ENCODE data around the gene KLF15. TPM values are rescaled to one million over a fixed set of nuclear protein-coding genes. Genes with fewer than 3 reads are reported as not detected.

The KLF15 gene
- polyA plus RNA-seq, 2 donors: 5.0 to 8.2 TPM

GRCh38 chr3:126344380-126345041 lies 12.7 kb downstream of the KLF15 start:
- Histone ChIP-seq H3K36me3 (ENCODE audit: control insufficient read depth in 2 of 2, insufficient read depth in 2 of 2, low read length in 1 of 2) (peaks cover 0 to 6% of the 10 kb centered on the region in 2 donors), H3K27ac (ENCODE audit: low read depth in 2 of 2, low read length in 1 of 2) (no peak overlapping the region), H3K4me3 (ENCODE audit: low read depth in 1 of 2, low read length in 2 of 2) (no peak overlapping the region), H3K4me1 (ENCODE audit: control insufficient read depth in 2 of 2, insufficient read depth in 2 of 2, low read length in 1 of 2) (peaks cover 3 to 6% of the 10 kb centered on the region in 2 donors), H3K9me3 (ENCODE audit: control insufficient read depth in 2 of 2, insufficient read depth in 1 of 2, low read depth in 1 of 2, low read length in 1 of 2) (no peaks in the 10 kb centered on the region), H3K27me3 (ENCODE audit: control insufficient read depth in 1 of 2, insufficient read depth in 2 of 2, low read length in 2 of 2) (no peaks in the 10 kb centered on the region)
- 91% methylated on average over 9 of the region's 9 CpGs for WGBS, 2 donors

GRCh38 chr3:126343649-126344035 lies 13.6 kb downstream of the KLF15 start:
- peaks cover 0 to 6% of the 10 kb centered on the region in 2 donors for H3K36me3 ChIP-seq (ENCODE audit: control insufficient read depth in 2 of 2, insufficient read depth in 2 of 2, low read length in 1 of 2)
- H3K4me3 ChIP-seq (ENCODE audit: low read depth in 1 of 2, low read length in 2 of 2): no peak overlapping the region
- WGBS, 2 donors: 91 to 94% methylated on average over 32 of the region's 32 CpGs
- H3K27me3 ChIP-seq (ENCODE audit: control insufficient read depth in 1 of 2, insufficient read depth in 2 of 2, low read length in 2 of 2): no peaks in the 10 kb centered on the region
- H3K9me3 ChIP-seq (ENCODE audit: control insufficient read depth in 2 of 2, insufficient read depth in 1 of 2, low read depth in 1 of 2, low read length in 1 of 2): no peaks in the 10 kb centered on the region
- no peak overlapping the region for H3K27ac ChIP-seq (ENCODE audit: low read depth in 2 of 2, low read length in 1 of 2)
- H3K4me1 ChIP-seq (ENCODE audit: control insufficient read depth in 2 of 2, insufficient read depth in 2 of 2, low read length in 1 of 2): peaks cover 3 to 6% of the 10 kb centered on the region in 2 donors

GRCh38 chr3:126342991-126343648 lies 14.1 kb downstream of the KLF15 start:
- Histone ChIP-seq H3K27ac (ENCODE audit: low read depth in 2 of 2, low read length in 1 of 2) (no peak overlapping the region), H3K27me3 (ENCODE audit: control insufficient read depth in 1 of 2, insufficient read depth in 2 of 2, low read length in 2 of 2) (no peaks in the 10 kb centered on the region), H3K4me3 (ENCODE audit: low read depth in 1 of 2, low read length in 2 of 2) (no peak overlapping the region), H3K4me1 (ENCODE audit: control insufficient read depth in 2 of 2, insufficient read depth in 2 of 2, low read length in 1 of 2) (peaks cover 3 to 6% of the 10 kb centered on the region in 2 donors), H3K36me3 (ENCODE audit: control insufficient read depth in 2 of 2, insufficient read depth in 2 of 2, low read length in 1 of 2) (peaks cover 0 to 6% of the 10 kb centered on the region in 2 donors), H3K9me3 (ENCODE audit: control insufficient read depth in 2 of 2, insufficient read depth in 1 of 2, low read depth in 1 of 2, low read length in 1 of 2) (no peaks in the 10 kb centered on the region)
- 72 to 80% methylated on average over 17 to 20 of the region's 20 CpGs for WGBS, 2 donors

- H3K4me1 ChIP-seq (ENCODE audit: control insufficient read depth in 2 of 2, insufficient read depth in 2 of 2, low read length in 1 of 2): peaks cover 3 to 6% of the 10 kb centered on the region in 2 donors
- H3K9me3 ChIP-seq (ENCODE audit: control insufficient read depth in 2 of 2, insufficient read depth in 1 of 2, low read depth in 1 of 2, low read length in 1 of 2): no peaks in the 10 kb centered on the region
- 89% methylated on average over 9 of the region's 9 CpGs for WGBS, 2 donors
- H3K36me3 ChIP-seq (ENCODE audit: control insufficient read depth in 2 of 2, insufficient read depth in 2 of 2, low read length in 1 of 2): peaks cover 0 to 6% of the 10 kb centered on the region in 2 donors
- H3K4me3 ChIP-seq (ENCODE audit: low read depth in 1 of 2, low read length in 2 of 2): no peak overlapping the region
- no peaks in the 10 kb centered on the region for H3K27me3 ChIP-seq (ENCODE audit: control insufficient read depth in 1 of 2, insufficient read depth in 2 of 2, low read length in 2 of 2)
- no peak overlapping the region for H3K27ac ChIP-seq (ENCODE audit: low read depth in 2 of 2, low read length in 1 of 2)
Measured at GRCh38 chr3:126342211-126342610, 15.0 kb downstream of the KLF15 start.

- Histone ChIP-seq H3K36me3 (ENCODE audit: control insufficient read depth in 2 of 2, insufficient read depth in 2 of 2, low read length in 1 of 2) (peaks cover 0 to 6% of the 10 kb centered on the region in 2 donors), H3K4me1 (ENCODE audit: control insufficient read depth in 2 of 2, insufficient read depth in 2 of 2, low read length in 1 of 2) (peaks cover 3 to 6% of the 10 kb centered on the region in 2 donors), H3K27ac (ENCODE audit: low read depth in 2 of 2, low read length in 1 of 2) (no peak overlapping the region), H3K4me3 (ENCODE audit: low read depth in 1 of 2, low read length in 2 of 2) (no peak overlapping the region), H3K9me3 (ENCODE audit: control insufficient read depth in 2 of 2, insufficient read depth in 1 of 2, low read depth in 1 of 2, low read length in 1 of 2) (no peaks in the 10 kb centered on the region), H3K27me3 (ENCODE audit: control insufficient read depth in 1 of 2, insufficient read depth in 2 of 2, low read length in 2 of 2) (no peaks in the 10 kb centered on the region)
- 86 to 90% methylated on average over 7 of the region's 7 CpGs for WGBS, 2 donors
Measured at GRCh38 chr3:126341755-126342150, 15.5 kb downstream of the KLF15 start.

GRCh38 chr3:126340943-126341754 lies 16.1 kb downstream of the KLF15 start:
- 87% methylated on average over 19 of the region's 19 CpGs for WGBS, 2 donors
- H3K36me3 ChIP-seq (ENCODE audit: control insufficient read depth in 2 of 2, insufficient read depth in 2 of 2, low read length in 1 of 2): peaks cover 0 to 4% of the 10 kb centered on the region in 2 donors
- H3K4me1 ChIP-seq (ENCODE audit: control insufficient read depth in 2 of 2, insufficient read depth in 2 of 2, low read length in 1 of 2): peaks cover 3 to 6% of the 10 kb centered on the region in 2 donors
- H3K4me3 ChIP-seq (ENCODE audit: low read depth in 1 of 2, low read length in 2 of 2): no peak overlapping the region
- H3K27me3 ChIP-seq (ENCODE audit: control insufficient read depth in 1 of 2, insufficient read depth in 2 of 2, low read length in 2 of 2): no peaks in the 10 kb centered on the region
- no peaks in the 10 kb centered on the region for H3K9me3 ChIP-seq (ENCODE audit: control insufficient read depth in 2 of 2, insufficient read depth in 1 of 2, low read depth in 1 of 2, low read length in 1 of 2)
- no peak overlapping the region for H3K27ac ChIP-seq (ENCODE audit: low read depth in 2 of 2, low read length in 1 of 2)

- WGBS, 2 donors: 76 to 78% methylated on average over 3 of the region's 3 CpGs
- H3K9me3 ChIP-seq (ENCODE audit: control insufficient read depth in 2 of 2, insufficient read depth in 1 of 2, low read depth in 1 of 2, low read length in 1 of 2): no peaks in the 10 kb centered on the region
- no peak overlapping the region for H3K27ac ChIP-seq (ENCODE audit: low read depth in 2 of 2, low read length in 1 of 2)
- H3K4me1 ChIP-seq (ENCODE audit: control insufficient read depth in 2 of 2, insufficient read depth in 2 of 2, low read length in 1 of 2): peaks cover 3 to 6% of the 10 kb centered on the region in 2 donors
- H3K36me3 ChIP-seq (ENCODE audit: control insufficient read depth in 2 of 2, insufficient read depth in 2 of 2, low read length in 1 of 2): peaks cover 0 to 2% of the 10 kb centered on the region in 2 donors
- H3K4me3 ChIP-seq (ENCODE audit: low read depth in 1 of 2, low read length in 2 of 2): no peak overlapping the region
- H3K27me3 ChIP-seq (ENCODE audit: control insufficient read depth in 1 of 2, insufficient read depth in 2 of 2, low read length in 2 of 2): no peaks in the 10 kb centered on the region
Measured at GRCh38 chr3:126340596-126340942, 16.6 kb downstream of the KLF15 start.

GRCh38 chr3:126340081-126340511 lies 17.1 kb downstream of the KLF15 start:
- Histone ChIP-seq H3K4me1 (ENCODE audit: control insufficient read depth in 2 of 2, insufficient read depth in 2 of 2, low read length in 1 of 2) (peaks cover 3 to 6% of the 10 kb centered on the region in 2 donors), H3K4me3 (ENCODE audit: low read depth in 1 of 2, low read length in 2 of 2) (no peak overlapping the region), H3K27me3 (ENCODE audit: control insufficient read depth in 1 of 2, insufficient read depth in 2 of 2, low read length in 2 of 2) (no peaks in the 10 kb centered on the region), H3K36me3 (ENCODE audit: control insufficient read depth in 2 of 2, insufficient read depth in 2 of 2, low read length in 1 of 2) (no peaks in the 10 kb centered on the region), H3K9me3 (ENCODE audit: control insufficient read depth in 2 of 2, insufficient read depth in 1 of 2, low read depth in 1 of 2, low read length in 1 of 2) (no peaks in the 10 kb centered on the region), H3K27ac (ENCODE audit: low read depth in 2 of 2, low read length in 1 of 2) (no peak overlapping the region)
- 50 to 58% methylated on average over 4 of the region's 4 CpGs for WGBS, 2 donors

- H3K4me1 ChIP-seq (ENCODE audit: control insufficient read depth in 2 of 2, insufficient read depth in 2 of 2, low read length in 1 of 2): peaks cover 3 to 6% of the 10 kb centered on the region in 2 donors
- no peak overlapping the region for H3K4me3 ChIP-seq (ENCODE audit: low read depth in 1 of 2, low read length in 2 of 2)
- no peaks in the 10 kb centered on the region for H3K36me3 ChIP-seq (ENCODE audit: control insufficient read depth in 2 of 2, insufficient read depth in 2 of 2, low read length in 1 of 2)
- H3K27ac ChIP-seq (ENCODE audit: low read depth in 2 of 2, low read length in 1 of 2): no peak overlapping the region
- H3K27me3 ChIP-seq (ENCODE audit: control insufficient read depth in 1 of 2, insufficient read depth in 2 of 2, low read length in 2 of 2): no peaks in the 10 kb centered on the region
- no peaks in the 10 kb centered on the region for H3K9me3 ChIP-seq (ENCODE audit: control insufficient read depth in 2 of 2, insufficient read depth in 1 of 2, low read depth in 1 of 2, low read length in 1 of 2)
- 82 to 85% methylated on average over 4 of the region's 4 CpGs for WGBS, 2 donors
Measured at GRCh38 chr3:126339466-126339865, 17.7 kb downstream of the KLF15 start.
